Measurements from ENCODE around the gene STX17.
A peak's percentile ranks its signal among the peaks of the same experiment; 100 is the strongest.

STX17 gene

DNA sequence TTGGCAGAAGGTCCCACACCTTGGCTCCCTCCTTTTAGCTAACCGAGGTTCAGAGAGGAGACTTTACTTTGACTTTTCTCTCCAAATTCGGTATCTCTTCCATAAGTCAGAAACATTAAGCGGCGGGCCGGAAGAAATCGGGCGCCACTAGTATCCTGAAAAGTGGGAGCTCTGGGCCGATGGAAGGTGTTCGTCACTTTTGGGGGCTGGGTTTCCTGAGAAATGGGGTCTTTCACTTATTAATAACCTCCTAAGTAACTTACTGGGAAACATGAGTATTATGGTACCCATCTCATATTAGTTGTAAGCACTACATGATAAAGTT, 716 bp downstream of the STX17 start:
- DNase-seq = no peak

DNA sequence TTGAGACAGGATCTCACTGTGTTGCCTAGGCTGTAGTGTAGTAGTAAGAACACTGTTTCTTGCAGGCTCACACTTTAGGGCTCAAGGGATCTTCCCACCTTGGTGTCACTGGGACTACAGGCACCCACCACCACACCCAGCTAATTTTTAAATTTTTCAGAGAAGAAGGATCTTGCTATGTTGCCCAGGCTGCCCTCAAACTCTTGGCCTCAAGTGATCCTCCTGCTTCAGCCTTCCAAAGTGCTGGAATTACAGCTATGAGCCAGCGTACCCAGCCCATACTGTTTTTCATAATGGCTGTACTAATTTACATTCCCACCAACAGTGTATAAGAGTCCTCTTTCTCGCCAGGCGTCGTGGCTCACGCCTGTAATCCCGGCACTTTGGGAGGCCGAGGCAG, 5.1 kb downstream of the STX17 start:
- no peak for DNase-seq

DNA sequence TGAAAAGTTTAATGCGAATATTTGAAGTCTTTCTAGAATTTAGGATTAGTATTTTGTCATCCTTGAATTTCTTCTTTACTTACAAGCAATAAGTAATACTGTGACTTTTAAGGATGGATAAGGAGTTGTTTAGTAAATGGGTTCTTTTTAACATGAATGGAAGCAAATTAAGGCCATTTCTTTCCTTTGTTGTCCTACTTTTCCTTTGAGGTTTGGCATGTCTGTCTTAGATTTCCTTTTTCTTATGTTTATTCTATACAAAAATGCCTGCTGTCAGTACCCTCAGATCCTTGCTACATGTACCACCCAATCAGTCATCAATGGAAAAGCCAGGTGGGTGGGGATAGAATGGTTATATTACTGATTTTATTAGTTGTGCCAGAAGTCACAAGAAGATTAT, 10.2 kb downstream of the STX17 start:
- DNase-seq = no peak

DNA sequence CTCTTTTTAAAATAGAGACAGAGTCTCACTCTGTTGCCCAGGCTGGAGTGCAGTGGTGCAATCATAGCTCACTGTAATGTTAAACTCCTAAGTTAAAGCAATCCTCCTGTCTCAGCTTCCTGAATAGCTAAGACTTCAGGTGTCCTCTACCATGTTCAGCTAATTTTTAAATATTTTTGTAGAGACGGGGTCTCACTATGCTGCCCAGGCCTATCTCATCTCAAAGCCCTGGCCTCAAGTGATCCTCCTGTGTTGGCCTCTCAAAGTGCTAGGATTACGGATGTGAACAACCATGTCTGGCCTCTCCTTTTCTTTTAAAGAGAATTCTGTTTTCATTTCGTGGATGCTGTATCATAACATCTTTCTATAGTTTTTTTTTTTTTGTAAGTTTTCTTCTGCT, 11.7 kb downstream of the STX17 start:
- DNase-seq = no peak

DNA sequence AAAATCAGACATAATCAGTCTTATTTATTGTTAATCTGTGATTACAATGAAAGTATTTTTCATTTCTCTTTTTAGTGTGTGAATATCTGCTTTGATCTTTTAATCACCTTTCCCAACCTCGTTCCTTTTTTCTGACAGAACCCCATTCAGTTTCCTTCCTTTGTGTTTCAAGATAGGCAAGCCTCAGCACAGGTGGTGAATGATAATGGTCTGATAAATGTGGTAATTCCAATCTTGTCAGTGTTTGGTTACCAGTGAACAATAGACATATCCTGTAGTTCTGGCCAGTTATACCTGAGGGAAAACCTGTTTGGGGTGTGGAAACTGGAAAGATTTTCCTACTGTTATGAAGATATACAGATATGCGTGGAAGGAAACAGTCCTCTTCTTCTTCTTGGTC, 13.5 kb downstream of the STX17 start:
- DNase-seq = no peak

DNA sequence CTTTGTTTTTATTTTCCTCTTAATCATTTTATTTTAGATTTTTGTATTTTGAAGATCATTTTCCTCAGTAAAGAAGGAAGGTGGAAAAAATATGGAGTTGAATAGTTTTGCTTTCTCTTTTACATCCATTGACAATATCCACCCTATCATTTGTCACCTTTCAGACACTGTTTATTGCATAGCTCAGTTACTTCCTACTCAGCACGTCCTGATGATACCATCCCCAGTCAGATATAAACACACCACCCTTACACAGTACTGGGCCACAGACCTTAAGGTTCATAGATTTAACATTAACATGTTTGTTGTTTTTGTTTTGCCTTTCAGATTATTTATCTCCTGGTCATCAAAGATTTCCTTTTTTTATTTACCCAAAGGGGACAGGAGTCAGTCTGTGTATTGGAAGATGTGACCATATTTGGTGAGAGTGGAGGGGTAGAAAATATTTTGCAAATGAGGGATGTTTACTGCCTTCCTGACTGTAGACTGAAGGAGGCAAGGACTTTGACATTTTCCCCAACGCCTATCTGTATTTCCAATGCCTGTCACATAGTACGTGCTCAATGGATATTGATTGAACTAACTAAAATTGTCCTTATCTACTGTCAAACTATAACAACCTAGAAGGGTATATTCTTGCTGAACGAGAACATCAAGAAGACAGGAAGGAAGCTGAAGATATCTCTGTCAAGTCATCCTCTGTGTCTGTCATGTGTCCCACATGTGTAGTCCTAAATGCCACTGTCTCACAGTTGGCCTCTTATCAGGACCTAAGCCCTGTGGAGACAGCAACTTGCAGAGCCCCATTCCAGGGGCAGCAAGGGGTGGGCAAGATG, 15.6 kb downstream of the STX17 start:
- no peak for DNase-seq

DNA sequence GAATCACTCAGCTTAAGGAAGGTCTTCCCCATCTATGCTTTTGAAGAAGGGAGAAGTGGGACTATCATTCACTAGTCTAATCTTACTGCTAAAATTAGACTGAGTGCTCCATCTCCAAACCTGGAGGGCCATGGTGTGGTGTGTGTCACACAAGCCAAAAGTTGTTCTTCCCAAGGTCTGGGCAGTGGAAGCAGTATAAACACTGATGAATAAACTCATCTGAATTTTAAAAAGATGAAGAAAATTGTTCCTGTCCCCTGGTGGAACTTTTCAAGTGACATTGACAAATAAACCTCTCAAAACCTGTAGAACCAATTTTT, 16.2 kb downstream of the STX17 start:
- no peak for DNase-seq

DNA sequence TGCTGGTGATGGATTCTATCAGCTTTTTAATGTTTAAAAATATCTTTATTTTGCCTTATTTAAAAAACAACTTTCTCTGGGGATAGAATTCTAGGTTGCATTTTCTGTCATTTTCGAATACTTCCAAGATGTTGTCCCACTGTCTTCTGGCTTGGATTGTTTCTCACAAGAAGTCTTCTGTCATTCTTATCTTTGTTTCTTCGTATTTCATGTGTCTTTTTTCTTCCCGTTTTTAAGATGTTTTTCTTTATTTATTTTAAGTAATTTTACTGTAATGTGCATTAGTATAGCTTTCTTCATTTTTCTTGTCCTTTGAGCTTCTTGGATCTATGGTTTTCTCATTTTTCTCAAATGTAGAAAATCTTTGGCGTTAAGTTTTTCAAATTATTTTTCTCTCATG, 19.1 kb downstream of the STX17 start:
- DNase-seq = no peak

DNA sequence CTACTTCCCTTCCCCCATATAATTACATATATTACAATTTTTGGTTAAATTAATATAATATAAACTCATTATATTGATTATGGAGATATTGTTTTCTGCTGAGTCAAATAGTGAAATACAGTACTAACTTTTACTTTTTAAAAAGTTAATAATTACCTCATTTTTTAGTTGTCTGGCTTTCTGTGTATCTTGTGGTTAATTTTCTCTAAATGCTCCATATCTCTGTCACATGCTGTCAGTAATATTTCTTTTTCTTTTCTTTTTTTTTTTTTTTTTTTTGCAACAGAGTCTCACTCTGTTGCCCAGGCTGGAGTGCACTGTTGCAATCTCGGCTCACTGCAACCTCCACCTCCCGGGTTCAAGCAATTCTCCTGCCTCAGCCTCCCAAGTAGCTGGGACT, 23.2 kb downstream of the STX17 start:
- no peak for DNase-seq

DNA sequence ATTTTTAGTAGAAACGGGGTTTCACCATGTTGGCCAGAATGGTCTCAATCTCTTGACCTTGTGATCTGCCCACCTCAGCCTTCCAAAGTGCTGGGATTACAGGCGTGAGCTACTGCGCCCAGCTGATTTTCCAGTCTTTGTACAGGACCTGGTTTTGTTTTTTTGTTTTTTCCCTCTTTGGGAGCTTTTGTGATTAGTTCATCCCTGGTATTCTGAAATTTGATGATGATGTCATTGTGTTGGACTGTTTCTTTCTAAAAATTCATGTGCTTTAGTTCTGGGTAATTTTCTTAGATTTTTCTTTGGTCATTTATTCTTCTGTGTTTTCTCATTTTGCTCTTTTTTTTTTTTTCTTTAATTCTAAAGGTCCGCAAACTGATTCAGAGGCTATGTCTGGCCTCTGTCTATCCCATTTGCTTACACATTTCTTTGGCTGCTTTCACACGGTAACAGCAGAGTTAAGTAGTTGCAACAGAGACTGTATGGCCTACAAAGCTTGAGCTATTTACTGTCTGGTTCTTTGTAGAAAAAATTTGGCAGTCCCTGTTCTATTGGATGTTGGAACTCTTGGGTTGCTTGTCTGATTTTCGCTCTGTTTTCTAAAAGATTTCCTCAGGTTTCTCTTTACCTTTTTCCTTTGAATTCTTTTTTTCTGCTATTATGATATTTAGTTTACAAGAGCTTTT, 24.8 kb downstream of the STX17 start:
- peak; percentile 8 for DNase-seq

DNA sequence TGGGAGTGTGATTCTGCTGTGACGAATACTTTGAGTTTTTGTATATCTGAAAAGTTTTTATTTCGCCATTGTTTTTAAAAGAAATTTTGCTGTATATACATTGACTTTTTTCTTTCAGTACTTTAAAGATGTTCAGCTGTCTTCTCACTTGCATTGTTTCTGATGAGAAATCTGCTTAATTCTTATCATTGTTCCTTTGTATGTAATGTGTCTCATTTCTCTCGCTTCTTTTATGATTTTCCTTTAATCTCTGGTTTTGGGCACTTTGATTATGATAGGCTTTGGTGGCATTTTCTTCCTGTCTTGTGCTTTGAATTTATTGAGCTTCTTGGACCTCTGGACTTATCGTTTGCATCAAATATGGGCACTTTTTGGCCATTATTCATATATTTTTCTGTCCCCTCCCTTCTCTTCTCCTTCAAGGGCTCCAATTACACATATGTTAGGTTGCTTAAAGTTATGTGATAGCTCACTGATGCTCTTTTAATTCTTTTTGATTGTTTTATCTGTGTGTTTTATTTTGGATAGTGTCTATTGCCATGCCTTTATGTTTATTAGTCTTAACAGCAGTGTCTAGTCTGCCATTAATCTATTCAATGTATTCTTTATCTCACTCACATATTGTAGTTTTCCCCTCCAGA, 30.6 kb downstream of the STX17 start:
- no peak for DNase-seq

DNA sequence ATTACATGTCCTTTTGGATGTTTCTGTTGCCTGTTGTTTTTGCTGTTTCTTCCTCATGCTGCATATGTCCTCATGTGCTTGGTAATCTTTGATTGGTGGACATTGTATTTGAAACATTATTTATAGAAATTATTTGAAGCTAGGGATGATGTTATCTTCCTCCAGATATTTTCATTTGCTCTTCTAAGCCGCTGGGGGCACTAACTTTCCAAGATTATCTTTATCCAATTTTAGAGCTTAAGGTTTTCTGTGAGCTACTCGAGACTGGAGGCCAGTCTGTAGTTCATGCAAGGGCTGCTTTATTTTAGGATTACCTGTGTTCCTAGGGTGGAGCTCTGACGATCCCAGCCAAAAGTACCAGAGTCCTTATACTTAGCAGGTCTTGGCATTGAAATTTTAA, 40.9 kb downstream of the STX17 start:
- DNase-seq = no peak

DNA sequence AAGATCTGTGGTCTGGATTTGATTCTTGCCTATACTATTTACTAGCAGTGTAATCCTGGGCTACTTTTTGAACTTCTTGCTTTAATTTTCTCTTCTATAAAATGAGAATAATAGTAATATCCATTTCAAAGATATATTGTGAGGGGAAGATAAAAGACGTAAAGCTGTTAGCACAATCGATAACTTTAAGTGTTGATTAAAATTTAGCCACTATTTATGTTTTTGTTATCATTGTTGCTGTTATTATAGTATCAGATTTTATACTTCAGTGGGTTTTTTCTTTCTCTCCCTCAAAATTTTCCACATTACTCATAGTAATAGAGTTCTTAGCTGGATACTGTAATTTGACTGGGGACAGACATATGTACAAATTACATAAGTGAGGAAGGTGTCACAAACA, 42.0 kb downstream of the STX17 start:
- no peak for DNase-seq

DNA sequence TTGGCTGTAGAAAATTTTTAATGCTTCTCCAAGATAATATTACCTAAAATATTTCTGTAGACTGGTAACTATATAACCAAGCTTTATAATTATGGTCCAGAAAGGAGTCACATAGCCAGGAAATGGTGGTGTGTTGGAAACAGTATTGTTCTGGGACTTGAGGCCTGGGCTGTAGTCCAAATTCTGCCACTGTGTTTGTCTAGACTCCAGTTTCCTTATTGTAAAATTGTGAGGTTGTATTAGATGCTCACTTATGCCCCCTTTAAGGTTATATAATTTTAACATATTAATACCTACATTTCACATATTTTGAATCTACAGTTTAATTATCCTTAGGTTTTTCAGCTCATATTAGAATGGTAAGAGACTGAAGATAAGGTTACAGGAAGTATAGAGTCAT, 42.4 kb downstream of the STX17 start:
- no peak for DNase-seq

DNA sequence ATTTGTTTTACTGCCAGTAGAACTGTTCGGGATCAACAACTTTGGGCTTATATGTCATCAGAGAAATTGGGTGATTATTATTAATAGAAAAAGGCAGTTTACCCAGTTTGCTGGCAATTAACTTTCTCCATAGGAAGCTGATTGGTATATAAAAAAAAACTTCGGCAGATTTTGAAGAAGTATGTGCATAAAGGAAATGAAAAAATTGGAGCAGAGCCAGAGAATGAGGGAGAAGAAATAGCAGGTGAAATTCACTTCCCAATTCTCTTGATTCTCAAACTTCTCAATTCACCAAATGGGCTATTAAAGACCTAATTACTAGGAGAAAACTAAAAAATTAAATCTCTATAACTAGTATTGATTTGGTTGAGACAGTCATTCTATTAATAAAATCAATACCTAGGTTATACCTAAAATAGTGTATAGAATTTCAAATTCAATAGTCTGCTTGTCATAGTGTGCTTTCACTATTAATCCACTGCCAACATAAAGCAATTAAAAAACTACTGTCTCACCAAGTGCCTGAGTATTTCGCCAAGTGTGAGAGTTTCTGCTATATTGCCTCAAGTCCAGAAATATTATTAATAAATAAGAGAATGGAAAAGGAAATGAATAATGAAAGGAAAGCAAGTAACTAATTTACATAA, 47.5 kb downstream of the STX17 start:
- DNase-seq = no peak

DNA sequence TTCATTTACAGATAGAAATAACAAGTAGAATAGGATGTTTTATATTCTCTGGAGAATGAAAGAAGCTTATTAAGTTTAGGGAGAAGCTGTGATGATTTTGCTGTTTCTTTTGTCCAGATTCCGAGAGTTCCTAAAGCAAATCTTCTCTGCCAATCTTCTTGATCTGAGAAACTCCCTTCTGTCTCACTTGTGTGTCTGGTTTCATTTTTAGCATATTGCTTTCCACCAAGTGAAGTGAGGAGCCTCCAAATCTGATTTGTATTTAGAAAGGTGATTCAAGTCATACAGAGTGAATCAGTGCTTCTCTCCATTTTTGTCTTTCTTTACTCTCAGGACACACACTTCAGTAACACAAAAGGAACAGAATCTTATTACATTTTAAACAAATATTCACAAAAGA, 48.4 kb downstream of the STX17 start:
- no peak for DNase-seq

DNA sequence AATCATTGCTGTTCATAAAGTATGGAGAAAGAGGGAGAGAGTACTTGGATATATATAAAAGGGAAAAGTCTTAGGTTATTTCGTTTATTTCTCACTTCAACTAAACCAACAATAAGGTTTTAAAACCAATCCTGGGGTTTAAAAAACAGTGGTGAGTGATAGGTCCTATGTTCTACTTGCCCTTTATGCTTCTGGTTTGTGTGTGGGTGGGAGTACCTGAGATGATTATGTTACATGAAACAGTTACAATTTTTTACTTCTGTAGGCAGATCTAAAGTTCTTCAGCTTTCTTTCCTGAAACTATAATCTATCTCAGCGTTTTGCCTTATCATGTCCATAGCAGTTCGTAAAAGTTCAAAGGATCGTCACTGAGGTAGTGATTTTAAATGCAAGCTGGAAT, 49.2 kb downstream of the STX17 start:
- no peak for DNase-seq

DNA sequence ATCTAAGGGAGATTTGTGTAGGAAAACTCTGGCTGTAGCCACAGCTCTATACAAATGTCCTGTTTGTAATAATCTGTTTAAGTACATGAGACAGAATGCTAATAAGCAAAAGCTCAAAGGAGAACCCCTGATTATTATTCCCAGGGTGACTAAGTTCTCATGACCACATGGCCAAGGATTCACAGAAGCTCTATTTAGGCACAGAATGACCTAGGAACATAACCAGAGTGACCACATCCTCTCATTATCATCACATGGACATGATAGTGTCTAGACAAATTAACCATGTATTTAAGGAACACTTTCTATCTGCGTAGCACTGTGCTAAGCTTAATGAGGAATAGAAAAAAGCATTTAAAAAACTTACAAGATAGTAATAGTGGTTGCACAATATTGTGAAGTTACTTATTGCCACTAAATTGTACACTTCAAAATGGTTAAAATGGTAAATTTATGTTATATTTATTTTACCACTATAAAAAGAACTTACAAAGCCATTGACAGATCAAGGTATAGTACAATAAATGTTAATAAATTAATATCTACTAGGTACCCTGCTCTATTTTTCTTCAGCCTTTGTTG, 56.3 kb downstream of the STX17 start:
- no peak for DNase-seq

DNA sequence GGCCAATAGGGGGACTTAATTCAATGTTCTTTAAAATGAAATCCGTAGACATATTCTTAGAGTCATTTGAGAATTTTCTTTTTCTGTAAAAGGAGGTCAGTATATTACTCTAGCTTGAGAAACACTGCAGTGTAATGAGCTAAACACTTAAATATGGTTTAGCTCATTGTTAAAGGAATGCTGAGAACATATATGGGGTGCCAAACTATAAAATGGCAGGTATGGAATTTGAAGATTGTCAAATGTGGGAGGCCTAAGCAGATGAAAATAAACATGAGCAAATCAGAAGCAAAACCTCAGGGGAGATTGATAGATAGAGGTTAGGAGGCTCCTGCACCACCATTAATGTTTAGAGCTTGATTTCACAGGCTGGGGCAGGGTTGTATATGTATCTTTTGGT, 57.9 kb downstream of the STX17 start:
- DNase-seq = peak; percentile 63

DNA sequence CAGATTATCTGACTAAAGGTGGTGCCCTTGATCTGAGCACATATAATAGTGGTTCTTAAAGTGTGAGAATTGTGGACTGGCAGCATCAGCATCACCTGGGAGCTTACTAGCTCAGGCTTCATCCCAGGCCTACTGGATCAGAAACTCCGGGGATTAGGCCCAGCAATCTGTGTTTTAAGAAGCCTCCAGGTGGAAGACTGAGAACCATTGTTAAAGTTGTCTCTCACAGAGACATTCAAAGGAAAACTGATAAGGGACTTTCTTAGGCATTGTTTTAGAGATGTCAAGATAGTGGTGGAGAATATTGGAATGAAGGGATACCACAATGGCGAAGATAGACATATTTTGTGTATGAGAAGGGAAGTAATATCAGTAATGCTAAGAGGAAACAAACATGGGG, 59.5 kb downstream of the STX17 start:
- no peak for DNase-seq

DNA sequence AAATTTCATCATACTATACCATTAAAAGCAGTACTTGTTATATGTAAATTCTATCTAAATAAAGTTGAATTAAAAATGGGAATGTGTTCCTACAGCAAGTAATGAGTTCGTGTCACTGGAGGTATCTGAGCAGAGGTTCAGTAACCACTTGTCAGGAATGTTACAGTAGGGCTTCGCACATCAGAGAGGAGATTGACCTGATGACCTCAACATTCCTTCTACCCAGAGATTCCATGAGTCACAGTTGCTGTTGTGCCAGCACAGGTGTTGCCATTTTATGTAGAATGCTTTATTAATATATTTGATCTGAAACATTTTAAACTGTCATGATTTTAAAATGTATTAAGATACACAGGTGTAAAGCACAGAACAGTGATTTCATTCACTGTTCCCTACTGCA, 60.3 kb downstream of the STX17 start:
- DNase-seq = peak; percentile 45

DNA sequence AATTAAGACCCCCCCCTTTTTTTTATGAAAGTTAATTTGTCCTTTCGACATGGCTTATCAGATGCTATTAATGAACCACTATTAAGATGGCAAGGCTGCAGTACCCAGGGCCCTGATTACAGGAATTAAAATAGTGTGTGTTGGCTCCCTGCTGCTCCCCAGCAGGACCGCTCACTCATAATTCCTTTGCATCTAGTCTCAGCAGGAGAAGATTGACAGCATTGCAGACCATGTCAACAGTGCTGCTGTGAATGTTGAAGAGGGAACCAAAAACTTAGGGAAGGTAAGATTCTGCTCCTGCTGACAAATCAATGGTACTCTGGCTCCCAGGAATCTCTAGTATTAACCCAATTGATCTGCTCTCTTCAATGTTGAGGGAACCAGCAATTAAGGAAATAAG, 61.0 kb downstream of the STX17 start:
- DNase-seq = no peak

DNA sequence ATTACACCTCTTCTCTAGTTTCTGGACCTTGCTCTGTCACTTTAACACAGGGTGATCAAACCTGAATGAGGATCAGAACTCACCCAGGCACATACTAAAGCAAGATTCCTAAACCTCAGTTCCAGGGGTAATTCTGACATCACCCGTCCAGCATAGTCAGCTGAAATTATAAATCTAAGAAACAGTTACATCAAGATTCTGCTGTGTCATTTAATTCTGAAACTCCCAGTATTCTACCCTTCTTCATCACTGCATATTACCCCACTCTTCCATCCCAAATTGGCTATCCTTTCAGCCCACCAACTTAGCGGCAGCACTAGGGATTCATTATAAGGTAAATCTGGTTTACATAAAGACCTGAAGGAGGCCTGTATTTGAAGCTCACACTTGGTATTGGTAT, 64.0 kb downstream of the STX17 start:
- DNase-seq = no peak

Measured in fibroblast of skin of abdomen (primary cell).